CD4-positive, alpha-beta T cell treated with Interleukin-10 for 1 hour (primary cell): ENCODE measurements around the gene STK26.

Experiments
- DNase-seq: peaks from one replicate; pipeline ENCODE4 v3.0.0-alpha.2; 2020

The STK26 gene

GRCh38 chrX:132101206-132101605, 78.1 kb downstream of the STK26 start:
- no peak for DNase-seq

GRCh38 chrX:132101799-132102198, 78.7 kb downstream of the STK26 start:
- DNase-seq: no peak

DNA sequence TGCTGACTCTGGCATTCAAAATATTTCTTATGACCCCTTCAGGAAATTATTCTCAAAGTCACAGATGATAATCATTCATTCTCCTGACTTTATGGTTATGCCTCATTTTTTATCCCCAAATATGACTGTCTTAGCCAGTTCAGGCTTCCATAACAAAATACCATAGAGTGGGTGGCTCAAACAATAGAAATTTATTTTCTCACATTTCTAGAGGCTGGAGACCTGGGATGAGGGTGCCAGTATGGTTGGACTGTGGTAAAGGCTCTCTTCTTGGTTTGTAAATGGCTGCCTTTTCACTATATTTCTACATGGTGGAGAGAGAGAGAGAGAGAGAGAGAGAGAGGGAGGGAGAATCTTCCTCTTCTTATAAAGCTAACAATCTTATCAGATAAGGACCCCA, 84.2 kb downstream of the STK26 start:
- DNase-seq: no peak

DNA sequence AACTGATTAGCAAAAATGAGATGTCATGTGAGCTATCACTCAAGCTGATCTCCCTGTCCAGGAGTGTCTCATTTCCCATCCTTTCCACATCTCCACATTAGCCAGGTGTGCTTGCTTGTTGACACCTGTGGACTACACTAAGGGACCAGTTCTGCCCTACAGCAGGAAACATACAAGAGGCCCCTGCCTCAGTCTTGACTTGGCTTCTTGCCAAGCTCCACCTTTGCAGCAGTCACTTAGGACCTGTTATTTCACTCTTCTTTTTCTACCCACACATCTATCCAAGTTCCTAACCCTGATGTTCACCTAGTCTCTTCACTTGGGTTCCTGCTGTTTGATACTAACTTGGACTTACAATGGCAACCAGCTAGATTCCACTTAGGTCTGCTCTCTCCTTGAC, 91.5 kb downstream of the STK26 start:
- DNase-seq: no peak

- no peak for DNase-seq
Measured at GRCh38 chrX:132115792-132116191, 92.7 kb downstream of the STK26 start.

DNA sequence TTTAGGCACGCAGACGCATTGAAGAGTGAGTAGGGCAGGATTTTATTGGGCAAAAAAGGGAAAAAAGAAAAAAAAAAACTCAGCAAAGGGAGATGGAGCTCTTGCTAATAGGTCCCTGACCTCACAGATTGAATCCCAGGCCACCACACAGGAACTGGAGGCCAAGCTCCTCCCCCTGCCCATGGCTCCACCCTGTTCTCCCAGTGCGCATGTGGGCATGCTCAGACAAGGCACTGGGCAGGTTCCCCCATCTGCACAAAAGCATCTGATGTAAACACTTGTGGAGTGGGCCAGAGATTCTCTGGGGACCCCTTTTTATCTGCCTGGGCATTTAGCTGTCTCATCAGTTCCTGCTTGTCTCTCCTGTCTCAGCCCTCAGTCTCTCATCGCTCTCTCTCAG, 95.3 kb downstream of the STK26 start:
- DNase-seq: no peak

DNA sequence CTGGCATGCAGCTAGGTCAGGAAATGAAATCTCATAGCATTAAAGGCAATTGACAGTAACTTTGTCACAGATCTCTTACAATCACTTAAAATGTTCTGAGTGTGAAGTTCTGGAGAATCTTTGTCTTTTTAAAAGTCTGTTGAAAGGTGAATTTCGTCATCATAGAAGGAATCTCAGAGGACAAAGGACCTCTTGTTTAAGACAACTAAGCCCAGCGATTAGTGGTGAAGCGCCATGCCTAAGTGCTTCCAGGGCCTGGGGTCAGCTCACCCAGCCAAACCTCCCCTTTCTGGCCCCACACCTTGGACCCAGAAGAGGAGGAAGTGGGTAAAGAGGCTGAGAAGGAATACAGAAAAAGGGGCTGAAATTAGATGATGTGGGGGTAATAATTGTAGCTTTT, 96.2 kb downstream of the STK26 start:
- DNase-seq: no peak

GRCh38 chrX:132119821-132120515, 96.9 kb downstream of the STK26 start:
- no peak for DNase-seq

- DNase-seq: no peak
Measured at GRCh38 chrX:132120913-132121312, 97.8 kb downstream of the STK26 start.
